Stomach (tissue), 4 donors: ENCODE data around the gene TSHZ2.

Experiments used
- CTCF ChIP-seq, 7 experiments: fragments of 450-650 bp in 4 of 7; fragments of 200-600 bp in 3 of 7; sonication (generic) in 3 of 7; IDR thresholded peaks; one replicate each; pipeline ENCODE4 v1.5.1; 2016 to 2019; ENCODE audit warnings: antibody characterized with exemption in 7 of 7, control low read depth in 2 of 7, mild to moderate bottlenecking in 1 of 7
- POLR2AphosphoS5 ChIP-seq, 3 donors: sonication (generic); formaldehyde crosslinking; IDR thresholded peaks; one replicate each; pipeline ENCODE4 v1.6.1; 2016; ENCODE audit warnings: antibody characterized with exemption in 3 of 3

- TF ChIP-seq CTCF (IDR thresholded peaks at IDR 0.05) = no peak
- no peak for TF ChIP-seq POLR2AphosphoS5 (IDR thresholded peaks at IDR 0.05)
These were observed 9.0 kb upstream of the TSHZ2 start for GRCh38 chr20:52963131-52963530.
